ENCODE results near the gene GRB14.

Gene GRB14

DNA sequence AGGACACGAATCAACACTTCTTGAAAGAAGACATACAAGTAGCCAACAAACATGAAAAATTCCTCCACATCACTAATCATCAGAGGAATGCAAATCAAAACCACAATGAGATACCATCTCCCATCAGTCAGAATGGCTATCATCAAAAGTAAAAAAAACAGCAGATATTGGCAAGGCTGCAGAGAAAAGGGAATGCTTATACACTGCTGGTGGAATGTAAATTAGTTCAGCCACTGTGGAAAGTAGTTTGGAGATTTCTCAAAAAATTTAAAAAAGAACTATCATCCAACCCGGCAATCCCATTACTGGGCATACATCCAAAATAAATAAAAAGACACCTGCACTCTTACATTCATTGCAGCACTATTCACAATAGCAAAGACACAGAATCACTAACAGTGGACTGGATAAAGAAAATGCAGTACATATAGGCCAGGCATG lies 78.7 kb downstream of the GRB14 start:
- ChIA-PET CTCF (interaction anchor here (1.2 kb wide), 1 partner anchor 18 kb away, joined by 7 read pairs; no protein-coding TSS in a partner anchor), POLR2A (no interaction called here)
- DNase-seq (ENCODE audit: low read depth, low spot score): peak; percentile 49
- no peak overlapping the region for H3K4me3 ChIP-seq (ENCODE audit: low read depth, low read length)
- TF ChIP-seq CTCF (IDR thresholded peaks at IDR 0.05; ENCODE audit: insufficient read depth, low read length, missing control alignments): no peak

- ChIA-PET POLR2A (no interaction called here), CTCF (interaction anchor here (0.6 to 4.1 kb wide), 17 partner anchors 9 to 1381 kb away, joined by 3 to 22 read pairs (median 3); no protein-coding TSS in a partner anchor)
- no peak overlapping the region for H3K4me3 ChIP-seq (ENCODE audit: low read depth, low read length)
- DNase-seq (ENCODE audit: low read depth, low spot score): no peak
- TF ChIP-seq CTCF (IDR thresholded peaks at IDR 0.05; ENCODE audit: insufficient read depth, low read length, missing control alignments): peak; percentile 59
These were observed 82.9 kb downstream of the GRB14 start for GRCh38 chr2:164538240-164538866.

GRCh38 chr2:164535280-164536025 lies 85.8 kb downstream of the GRB14 start:
- no peak for DNase-seq (ENCODE audit: low read depth, low spot score)
- no peak overlapping the region for H3K4me3 ChIP-seq (ENCODE audit: low read depth, low read length)
- TF ChIP-seq CTCF (IDR thresholded peaks at IDR 0.05; ENCODE audit: insufficient read depth, low read length, missing control alignments): no peak
- POLR2A ChIA-PET: no interaction called here
- CTCF ChIA-PET: interaction anchor here (0.7 to 4.1 kb wide), 7 partner anchors 8 to 1352 kb away, joined by 3 to 22 read pairs (median 5); no protein-coding TSS in a partner anchor

DNA sequence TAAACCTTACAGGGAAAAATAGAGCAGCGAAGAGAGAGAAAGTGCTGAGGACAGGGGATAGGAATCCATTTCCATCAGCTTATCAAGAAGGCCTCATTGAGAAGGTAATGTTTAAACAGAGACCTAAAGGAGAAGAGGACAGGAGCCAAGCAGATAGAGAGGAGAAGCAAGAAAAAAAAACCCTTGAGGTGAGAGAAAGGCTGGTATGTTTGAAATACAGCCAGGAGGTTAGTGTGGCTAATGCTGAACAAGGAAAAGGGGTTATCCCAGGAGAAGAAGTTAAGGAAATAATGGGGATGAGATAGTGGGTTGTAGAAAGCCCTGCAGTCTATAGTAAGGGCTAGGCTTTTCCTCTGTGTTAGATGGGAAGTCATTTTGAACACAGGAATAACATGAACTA lies 90.8 kb downstream of the GRB14 start:
- no peak overlapping the region for H3K4me3 ChIP-seq (ENCODE audit: low read depth, low read length)
- TF ChIP-seq CTCF (IDR thresholded peaks at IDR 0.05; ENCODE audit: insufficient read depth, low read length, missing control alignments): no peak
- ChIA-PET POLR2A (no interaction called here), CTCF (interaction anchor here (1.4 to 1.8 kb wide), 2 partner anchors 9 to 29 kb away, joined by 3 to 7 read pairs; no protein-coding TSS in a partner anchor)
- DNase-seq (ENCODE audit: low read depth, low spot score): no peak

- CTCF ChIA-PET: interaction anchor here (1.1 kb wide), 2 partner anchors 14 to 37 kb away, joined by 4 read pairs; no protein-coding TSS in a partner anchor
- DNase-seq (ENCODE audit: low read depth, low spot score): no peak
- H3K4me3 ChIP-seq (ENCODE audit: low read depth, low read length): no peak overlapping the region
- no peak for TF ChIP-seq CTCF (IDR thresholded peaks at IDR 0.05; ENCODE audit: insufficient read depth, low read length, missing control alignments)
- POLR2A ChIA-PET: no interaction called here
These were observed 97.6 kb downstream of the GRB14 start for GRCh38 chr2:164523726-164524125.

DNA sequence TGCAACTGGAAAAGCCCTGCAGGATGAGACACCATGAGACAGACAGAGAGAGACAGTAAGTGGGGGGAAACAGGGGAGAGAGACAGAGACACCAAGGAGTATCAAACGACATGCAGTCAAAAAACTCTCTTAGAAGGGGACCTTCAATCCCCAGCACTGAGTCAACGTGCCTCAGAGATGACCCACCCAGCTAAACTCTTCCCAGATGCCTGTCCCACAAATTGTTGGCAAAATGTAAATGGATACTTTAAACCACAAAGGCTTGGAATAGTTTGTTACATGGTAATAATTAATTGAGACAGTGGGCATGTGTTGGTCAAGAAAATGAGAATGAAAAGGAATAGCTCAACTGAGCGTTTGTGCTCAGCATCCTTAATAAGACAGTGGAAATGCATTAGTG lies 98.3 kb downstream of the GRB14 start:
- no peak for TF ChIP-seq CTCF (IDR thresholded peaks at IDR 0.05; ENCODE audit: insufficient read depth, low read length, missing control alignments)
- H3K4me3 ChIP-seq (ENCODE audit: low read depth, low read length): no peak overlapping the region
- ChIA-PET CTCF (interaction anchor here (1.1 kb wide), 1 partner anchor 15 kb away, joined by 4 read pairs; no protein-coding TSS in a partner anchor), POLR2A (no interaction called here)
- DNase-seq (ENCODE audit: low read depth, low spot score): no peak
